Fibroblast of the aortic adventitia (primary cell): Measurements from ENCODE around the gene USP16. TPM values are rescaled to one million over a fixed set of nuclear protein-coding genes. Genes with fewer than 3 reads are reported as not detected.
A peak's percentile ranks its signal among the peaks of the same experiment; 100 is the strongest.

ENCODE experiments used
- DNase-seq: peaks from one replicate; pipeline ENCODE4 v3.0.0-alpha.2; 2010; ENCODE audit warnings: low read depth
- H3K4me3 ChIP-seq: 2 replicates; pipeline ENCODE4 v1.5.1; 2011; ENCODE audit warnings: low read depth, mild to moderate bottlenecking, control low read depth, low read length, moderate library complexity
- CTCF ChIP-seq: IDR thresholded peaks from 2 replicates; pipeline ENCODE4 v1.5.1; 2011; ENCODE audit warnings: mild to moderate bottlenecking, low read length, control low read depth, inconsistent platforms; ENCODE audit not compliant: insufficient read depth
- total RNA-seq: library from RNA; depleted of rRNA; stranded (reverse); fragments of >200 nt; gene quantifications from 2 replicates; pipeline ENCODE4 v1.2.3, GENCODE V29; 2012; ENCODE audit warnings: low replicate concordance

The USP16 gene
- total RNA-seq, 1 donor = 50.9 TPM

- no peak for TF ChIP-seq CTCF
- H3K4me3 ChIP-seq = no peak overlapping the region
- no peak for DNase-seq
These were observed 56.0 kb downstream of the USP16 start for GRCh38 chr21:29080454-29080941.

GRCh38 chr21:29082046-29082815, 57.8 kb downstream of the USP16 start:
- no peak for TF ChIP-seq CTCF

GRCh38 chr21:29083306-29083705, 58.8 kb downstream of the USP16 start:
- no peak overlapping the region for H3K4me3 ChIP-seq
- no peak for TF ChIP-seq CTCF
- DNase-seq = no peak

More at GRCh38 chr21:29082046-29082815, 57.8 kb downstream of the USP16 start:
- no peak for DNase-seq
- H3K4me3 ChIP-seq = no peak overlapping the region

GRCh38 chr21:29084372-29084771, 59.9 kb downstream of the USP16 start:
- no peak for DNase-seq
- H3K4me3 ChIP-seq = no peak overlapping the region
- no peak for TF ChIP-seq CTCF

GRCh38 chr21:29085106-29085752, 60.8 kb downstream of the USP16 start:
- TF ChIP-seq CTCF = no peak
- no peak overlapping the region for H3K4me3 ChIP-seq
- DNase-seq = no peak

GRCh38 chr21:29091033-29091432, 66.6 kb downstream of the USP16 start:
- H3K4me3 ChIP-seq = no peak overlapping the region

More at GRCh38 chr21:29091033-29091432, 66.6 kb downstream of the USP16 start:
- peak; percentile 69 for DNase-seq
- TF ChIP-seq CTCF = no peak
